K562 (cell line): ENCODE measurements around the gene ERF. TPM values are rescaled to one million over a fixed set of nuclear protein-coding genes. Genes with fewer than 3 reads are reported as not detected.

Experiments
- BACH1 ChIP-seq: fragments of 200-800 bp; sonication (Bioruptor generic); IDR thresholded peaks from 2 replicates; pipeline ENCODE4 v1.6.1; 2016; ENCODE audit warnings: missing genetic modification characterization, missing compliant biosample characterization
- CHCHD3 ChIP-seq: fragments of 250-450 bp; sonication (Bioruptor Pico); IDR thresholded peaks from 2 replicates; pipeline ENCODE4 v2.1.2; 2022; ENCODE audit warnings: mild to moderate bottlenecking
- CTBP1 ChIP-seq: fragments of 450-650 bp; IDR thresholded peaks from 2 replicates; pipeline ENCODE4 v1.6.1; 2016; ENCODE audit warnings: borderline replicate concordance
- EP400 ChIP-seq: fragments of 450-650 bp; IDR thresholded peaks from 2 replicates; pipeline ENCODE4 v1.6.1; 2017; ENCODE audit warnings: antibody characterized with exemption, mild to moderate bottlenecking, moderate library complexity
- ETV5 ChIP-seq: sonication (generic); formaldehyde crosslinking; IDR thresholded peaks from 2 replicates; pipeline ENCODE4 v1.4.0; 2020; ENCODE audit warnings: low read depth, mild to moderate bottlenecking, missing genetic modification reagents
- GABPB1 ChIP-seq: sonication (generic); formaldehyde crosslinking; IDR thresholded peaks from 2 replicates; pipeline ENCODE4 v1.8.0; 2022; ENCODE audit warnings: mild to moderate bottlenecking, missing genetic modification reagents
- GMEB1 ChIP-seq: fragments of 250-450 bp; sonication (Bioruptor Pico); IDR thresholded peaks from 2 replicates; pipeline ENCODE4 v1.4.0; 2020; ENCODE audit warnings: mild to moderate bottlenecking
- GTF2F1 ChIP-seq: IDR thresholded peaks from 2 replicates; pipeline ENCODE4 v1.6.1; 2011; ENCODE audit warnings: low read depth, low read length, improper control_type of control experiment
- KLF1 ChIP-seq: fragments of 450-650 bp; IDR thresholded peaks from 2 replicates; pipeline ENCODE4 v1.6.1; 2016; ENCODE audit warnings: missing genetic modification characterization, missing compliant biosample characterization
- MXI1 ChIP-seq: IDR thresholded peaks from 2 replicates; pipeline ENCODE4 v1.6.1; 2011; ENCODE audit warnings: low read depth, mild to moderate bottlenecking, improper control_type of control experiment, low read length
- NFIC ChIP-seq: fragments of 450-650 bp; IDR thresholded peaks from 2 replicates; pipeline ENCODE4 v1.6.1; 2017; ENCODE audit warnings: mild to moderate bottlenecking, inconsistent platforms
- NR2C2 ChIP-seq, 2 experiments: fragments of 200-800 bp in 1 of 2; sonication (Bioruptor generic) in 1 of 2; sonication (generic) in 1 of 2; formaldehyde crosslinking in 1 of 2; IDR thresholded peaks; 2 replicates each; pipeline versions ENCODE4 v1.6.1 to v1.8.0; 2016 to 2022; ENCODE audit warnings: mild to moderate bottlenecking in 1 of 2, missing compliant biosample characterization in 1 of 2, missing genetic modification characterization in 1 of 2, missing genetic modification reagents in 1 of 2
- NR3C1 ChIP-seq: sonication (generic); formaldehyde crosslinking; IDR thresholded peaks from 2 replicates; pipeline ENCODE4 v1.8.1; 2022; ENCODE audit warnings: missing genetic modification reagents
- PRPF4 ChIP-seq: fragments of 200-400 bp; formaldehyde crosslinking; IDR thresholded peaks from one replicate; pipeline ENCODE4 v1.6.1; 2017; ENCODE audit warnings: low read length, low read depth, mild to moderate bottlenecking; ENCODE audit not compliant: insufficient read depth, poor library complexity, severe bottlenecking
- SETDB1 ChIP-seq: IDR thresholded peaks from one replicate; pipeline ENCODE4 v1.6.1; 2012; ENCODE audit warnings: low read length, control low read depth, inconsistent platforms
- SIN3A ChIP-seq, 2 experiments: fragments of 150-350 bp in 1 of 2; IDR thresholded peaks; 2 replicates each; pipeline ENCODE4 v1.6.1; 2011 to 2016; ENCODE audit warnings: borderline replicate concordance in 2 of 2, low read depth in 2 of 2, low read length in 2 of 2, mild to moderate bottlenecking in 2 of 2, moderate library complexity in 2 of 2; ENCODE audit not compliant: control insufficient read depth in 1 of 2
- USF1 ChIP-seq: sonication (generic); formaldehyde crosslinking; IDR thresholded peaks from 2 replicates; pipeline ENCODE4 v1.9.0; 2022; ENCODE audit warnings: mild to moderate bottlenecking, missing genetic modification reagents
- ZFP1 ChIP-seq: fragments of 450-650 bp; formaldehyde crosslinking; IDR thresholded peaks from 2 replicates; pipeline ENCODE4 v1.4.0; 2020; ENCODE audit warnings: mild to moderate bottlenecking, mixed read lengths
- ZNF592 ChIP-seq: fragments of 450-650 bp; IDR thresholded peaks from 2 replicates; pipeline ENCODE4 v1.6.1; 2017; ENCODE audit warnings: antibody characterized with exemption, mild to moderate bottlenecking
- ZNF644 ChIP-seq: fragments of 200-800 bp; sonication (Bioruptor generic); IDR thresholded peaks from 2 replicates; pipeline ENCODE4 v1.6.1; 2016; ENCODE audit warnings: low read depth, missing genetic modification characterization, missing compliant biosample characterization
- ZNF766 ChIP-seq: fragments of 200-800 bp; sonication (Bioruptor generic); conservative IDR thresholded peaks from 2 replicates; pipeline ENCODE4 v1.6.1; 2016; ENCODE audit warnings: missing genetic modification characterization, missing compliant biosample characterization
- polyA plus RNA-seq, 8 experiments: library from polyadenylated mRNA; depleted of rRNA in 4 of 8; stranded (reverse) in 5 of 8; unstranded in 3 of 8; fragments of >200 nt; fragmentation: Nextera tagmentation in 2 of 8; fragmentation: Illumina TruSeq in 1 of 8; extraction: Ambion mirVana in 2 of 8; extraction: Trizol in 1 of 8; gene quantifications; 2 replicates each; pipeline versions ENCODE4 v1.2.1 to v1.2.3, GENCODE V29; 2011 to 2014; ENCODE audit warnings: inconsistent platforms in 1 of 8, missing spikeins in 1 of 8
- total RNA-seq, 7 experiments: library from RNA; depleted of rRNA in 6 of 7; stranded (reverse); fragments of >200 nt in 6 of 7; fragmentation: Illumina TruSeq in 2 of 7; extraction: Trizol in 2 of 7; gene quantifications; 2 replicates each; pipeline versions ENCODE4 v1.2.1 to v1.2.3, GENCODE V29; 2011 to 2021; ENCODE audit warnings: low replicate concordance in 1 of 7

ERF gene
- total and polyA plus RNA-seq, 9 of the 15 experiments (the other 6 are each of a cell fraction or from before 2014, with no cell fraction given): 0.03 to 75.4 (median 27.0) TPM

GRCh38 chr19:42242512-42243409, 12.2 kb downstream of the ERF start, which contains the start of gene GSK3A (continued):
- peak; percentile 85; the same call in 1 of the 2 replicates for TF ChIP-seq ZNF592
- TF ChIP-seq USF1 (CRISPR knock-in tag): peak; percentile 63
- TF ChIP-seq GMEB1 (CRISPR knock-in tag): peak; percentile 85
- peak; percentile 93 for TF ChIP-seq ZNF644
- peak; percentile 76; the same call in 1 of the 2 replicates for TF ChIP-seq GABPB1
- peak; percentile 75 for TF ChIP-seq KLF1 (tag)
- peak; percentile 88 for TF ChIP-seq MXI1
- TF ChIP-seq SETDB1: no peak
- peak; percentile 86 for TF ChIP-seq CTBP1
- TF ChIP-seq GTF2F1: peak; percentile 89
- TF ChIP-seq NR2C2 (CRISPR knock-in tag; IDR thresholded peaks at IDR 0.05): peak; percentile 82
- peak; percentile 99 for TF ChIP-seq NR2C2 (tag; IDR thresholded peaks at IDR 0.05)
- peak; percentile 95 for TF ChIP-seq ZNF766
- 0 out of 2 replicates have a peak, but pooled peaks have one; percentile 25 for TF ChIP-seq NFIC
- TF ChIP-seq BACH1 (tag): peak; percentile 88; the same call in 1 of the 2 replicates
- 0 out of 2 replicates have a peak, but pooled peaks have one; percentile 28 for TF ChIP-seq ZFP1 (CRISPR knock-in tag)
- TF ChIP-seq SIN3A (IDR thresholded peaks at IDR 0.05; ENCODE audit: borderline replicate concordance in 2 of 2, control insufficient read depth in 1 of 2, low read depth in 2 of 2, low read length in 2 of 2): peak; percentile 83 to 86; a peak in 3 of 4 replicates
- no peak for TF ChIP-seq ETV5
- TF ChIP-seq NR3C1: no peak
- TF ChIP-seq PRPF4: no peak
- 0 out of 2 replicates have a peak, but pooled peaks have one; percentile 28 for TF ChIP-seq CHCHD3
- peak; percentile 71 for TF ChIP-seq EP400
